ENCODE data around the gene UBL4A. TPM values are rescaled to one million over a fixed set of nuclear protein-coding genes. Genes with fewer than 3 reads are reported as not detected.

UBL4A gene
- total and polyA plus RNA-seq, 2 of the 13 experiments (the other 11 are each of a cell fraction or from before 2014, with no cell fraction given): 16.8 to 25.5 TPM

GRCh38 chrX:154478728-154479622 is 7.4 kb downstream of the UBL4A start, which contains the start of gene LAGE3 (continued):
- TF ChIP-seq ZNF549 (CRISPR knock-in tag; IDR thresholded peaks at IDR 0.05) (no peak), ZNF414 (CRISPR knock-in tag; IDR thresholded peaks at IDR 0.05) (no peak), ZKSCAN1 (IDR thresholded peaks at IDR 0.05; ENCODE audit: low read length) (no peak), ZNF552 (CRISPR knock-in tag; IDR thresholded peaks at IDR 0.05; ENCODE audit: borderline replicate concordance) (no peak), ZNF124 (CRISPR knock-in tag; IDR thresholded peaks at IDR 0.05) (no peak), PHF8 (CRISPR knock-in tag; IDR thresholded peaks at IDR 0.05) (no peak), GTF3A (CRISPR knock-in tag; conservative IDR thresholded peaks at IDR 0.05) (no peak), NFRKB (IDR thresholded peaks at IDR 0.05) (no peak), HMGA1 (CRISPR knock-in tag; conservative IDR thresholded peaks at IDR 0.05) (no peak), ZNF782 (CRISPR knock-in tag; IDR thresholded peaks at IDR 0.05; ENCODE audit: borderline replicate concordance) (0 out of 2 replicates have a peak, but pooled peaks have one; percentile 32), CEBPG (CRISPR knock-in tag; IDR thresholded peaks at IDR 0.05) (no peak), ISL2 (CRISPR knock-in tag; IDR thresholded peaks at IDR 0.05) (no peak), NR2C2 (CRISPR knock-in tag; IDR thresholded peaks at IDR 0.05; ENCODE audit: borderline replicate concordance) (0 out of 2 replicates have a peak, but pooled peaks have one; percentile 26), PBX2 (CRISPR knock-in tag; IDR thresholded peaks at IDR 0.05) (no peak), SPEN (CRISPR knock-in tag; IDR thresholded peaks at IDR 0.05; ENCODE audit: low read depth) (peak; percentile 37; the same call in 1 of the 2 replicates), KAT2B (IDR thresholded peaks at IDR 0.05; ENCODE audit: borderline replicate concordance, low read depth, low read length) (no peak), ZNF354B (CRISPR knock-in tag; IDR thresholded peaks at IDR 0.05) (no peak), NFIC (IDR thresholded peaks at IDR 0.05; ENCODE audit: low read length) (no peak), HOXD1 (CRISPR knock-in tag; IDR thresholded peaks at IDR 0.05) (no peak), PPARG (CRISPR knock-in tag; conservative IDR thresholded peaks at IDR 0.05) (no peak), ZNF275 (CRISPR knock-in tag; IDR thresholded peaks at IDR 0.05; ENCODE audit: borderline replicate concordance) (no peak), SRSF4 (IDR thresholded peaks at IDR 0.05; ENCODE audit: low read depth, low read length, poor library complexity, severe bottlenecking) (no peak), RAD51 (IDR thresholded peaks at IDR 0.05; ENCODE audit: borderline replicate concordance) (no peak), ELF3 (CRISPR knock-in tag; IDR thresholded peaks at IDR 0.05) (no peak), REL (CRISPR knock-in tag; conservative IDR thresholded peaks at IDR 0.05) (0 out of 2 replicates have a peak, but pooled peaks have one; percentile 14), BCLAF1 (IDR thresholded peaks at IDR 0.05) (no peak)
